CD1c-positive myeloid dendritic cell (primary cell): Measurements from ENCODE around the gene CRABP1.

ENCODE experiments used
- DNase-seq: peaks from one replicate; pipeline ENCODE4 v3.0.0-alpha.2; 2016; ENCODE audit errors: extremely low spot score

The CRABP1 gene

DNA sequence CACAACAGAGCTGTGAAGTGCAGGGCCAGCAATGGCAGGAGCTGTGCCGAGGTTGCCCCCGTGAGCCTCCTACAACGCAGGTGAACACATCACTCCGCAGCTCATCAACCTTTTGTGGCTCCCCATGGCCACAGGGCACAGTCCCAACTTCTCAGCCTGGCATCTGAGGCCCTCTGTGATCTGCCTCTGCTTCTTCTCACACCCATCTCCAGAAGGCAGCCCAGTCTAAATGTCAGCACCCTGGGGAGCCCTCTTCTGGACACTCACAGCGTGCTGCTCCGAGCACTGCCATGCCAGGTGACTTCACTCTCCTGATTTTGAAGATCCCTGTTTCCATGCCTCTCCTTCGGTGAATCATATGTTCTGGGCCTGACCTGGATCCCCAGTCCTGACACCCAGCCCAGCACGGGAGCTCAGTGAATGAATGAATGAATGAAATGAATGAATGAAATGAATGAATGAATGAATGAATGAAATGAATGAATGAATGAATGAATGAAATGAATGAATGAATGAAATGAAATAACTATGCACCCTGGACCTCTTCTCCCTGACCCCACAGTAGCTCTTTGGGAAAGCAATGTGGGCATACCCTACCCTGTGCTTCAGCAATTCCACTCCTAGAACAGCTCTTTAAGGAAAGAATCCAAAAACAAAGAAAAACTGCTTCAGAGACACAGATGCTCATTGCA is 22.9 kb upstream of the CRABP1 start:
- DNase-seq = no peak

DNA sequence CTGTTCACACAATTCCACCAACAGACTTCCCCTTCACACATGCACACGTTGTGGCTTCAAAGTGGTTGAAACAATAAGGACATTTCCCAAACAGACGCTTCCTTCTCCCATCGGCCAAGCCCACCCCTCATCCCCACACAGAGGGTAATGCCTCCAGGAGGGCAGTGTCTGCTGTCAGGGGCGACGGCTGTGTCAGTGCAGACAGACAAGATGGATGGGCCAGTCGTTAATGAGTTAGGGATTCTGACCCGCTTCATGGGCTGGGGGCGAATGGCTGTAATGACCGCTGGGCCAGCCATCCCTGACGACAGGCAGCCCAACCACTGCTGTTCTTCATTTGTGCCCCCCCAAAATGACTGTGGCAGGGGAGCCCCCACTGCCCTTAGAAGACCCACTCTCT is 20.6 kb upstream of the CRABP1 start:
- no peak for DNase-seq

DNA sequence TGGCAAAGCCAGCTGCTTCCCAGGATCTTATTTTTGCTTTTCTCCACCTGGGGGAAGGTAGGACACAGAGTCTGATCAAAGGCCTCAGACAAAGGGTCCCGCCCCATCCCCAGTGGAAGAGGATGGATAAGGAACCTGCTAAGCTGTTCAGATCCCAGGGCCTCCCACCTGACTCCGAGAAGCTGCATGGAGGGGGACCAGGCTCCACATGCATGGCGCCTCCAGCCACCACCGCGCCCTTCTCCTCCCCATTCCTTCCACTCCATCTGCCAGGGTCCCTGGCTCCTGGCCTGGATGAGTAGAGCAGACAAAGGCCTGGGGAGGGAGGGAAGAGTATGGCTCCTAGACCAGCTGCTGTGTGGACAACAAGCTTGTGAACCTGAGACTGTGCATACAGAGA is 20.0 kb upstream of the CRABP1 start:
- no peak for DNase-seq

DNA sequence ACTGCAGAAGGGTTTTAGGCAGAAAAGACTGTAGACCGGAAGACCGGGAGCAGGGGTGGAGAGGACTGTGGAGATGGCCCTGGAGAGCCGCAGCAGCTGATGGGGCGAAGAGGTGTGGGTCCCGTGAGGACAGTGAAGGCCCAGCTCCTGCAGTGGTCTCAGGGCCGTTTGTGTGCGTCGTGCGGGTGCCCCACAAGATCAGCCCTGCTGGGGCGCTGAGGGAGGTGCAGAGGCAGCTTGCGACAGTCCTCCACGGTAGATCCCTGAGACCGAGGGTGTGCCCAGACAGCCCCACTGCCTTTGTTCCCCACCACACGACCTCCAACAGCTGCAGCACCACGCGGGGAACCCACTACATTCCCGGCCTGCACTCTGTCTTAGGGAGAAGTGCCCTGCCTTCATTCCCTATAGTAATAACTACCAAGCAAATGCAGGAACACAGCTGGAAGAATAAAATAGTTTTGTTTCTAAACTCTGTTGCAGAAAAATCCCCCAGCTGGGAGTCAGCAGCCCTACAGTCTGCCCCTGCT is 19.0 kb upstream of the CRABP1 start:
- DNase-seq = no peak

DNA sequence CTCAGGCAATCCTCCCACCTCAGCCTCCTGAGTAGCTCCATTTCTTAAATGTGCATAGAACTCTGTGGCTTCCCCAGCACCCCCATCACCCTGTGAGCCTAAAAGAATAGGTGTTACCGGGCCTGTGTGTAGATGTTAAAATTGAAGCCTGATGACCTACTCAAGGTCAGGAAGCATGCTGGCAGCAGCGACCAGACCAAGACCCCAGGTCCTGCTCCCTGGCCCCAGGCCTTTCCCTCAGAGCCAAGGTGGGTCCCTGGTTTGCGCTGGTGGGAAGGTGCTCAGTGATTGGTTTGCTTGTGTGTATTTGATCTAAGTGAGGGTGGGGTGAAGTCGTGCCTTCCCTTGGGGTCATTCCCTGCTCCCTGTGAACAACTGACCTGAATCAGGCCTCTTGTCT is 18.4 kb upstream of the CRABP1 start:
- no peak for DNase-seq

DNA sequence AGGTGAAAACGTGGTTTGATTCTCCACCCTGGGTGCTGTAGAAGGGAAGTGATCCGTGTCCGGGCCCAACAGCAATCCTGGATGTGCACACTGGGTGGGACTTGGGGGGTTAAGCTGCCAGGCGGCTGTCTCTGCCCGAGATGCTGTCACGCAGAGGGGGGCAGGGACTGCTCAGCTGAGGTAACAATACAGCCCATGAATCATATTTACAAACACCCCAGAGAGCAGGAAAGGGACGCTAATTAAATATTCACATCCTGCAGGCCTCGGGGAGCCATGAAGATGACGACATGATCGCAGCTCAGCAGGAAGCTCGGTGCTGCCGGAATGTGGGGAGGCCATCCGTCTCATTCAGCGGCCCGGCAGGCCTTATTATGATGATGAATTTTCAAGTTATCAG is 17.9 kb upstream of the CRABP1 start:
- no peak for DNase-seq

DNA sequence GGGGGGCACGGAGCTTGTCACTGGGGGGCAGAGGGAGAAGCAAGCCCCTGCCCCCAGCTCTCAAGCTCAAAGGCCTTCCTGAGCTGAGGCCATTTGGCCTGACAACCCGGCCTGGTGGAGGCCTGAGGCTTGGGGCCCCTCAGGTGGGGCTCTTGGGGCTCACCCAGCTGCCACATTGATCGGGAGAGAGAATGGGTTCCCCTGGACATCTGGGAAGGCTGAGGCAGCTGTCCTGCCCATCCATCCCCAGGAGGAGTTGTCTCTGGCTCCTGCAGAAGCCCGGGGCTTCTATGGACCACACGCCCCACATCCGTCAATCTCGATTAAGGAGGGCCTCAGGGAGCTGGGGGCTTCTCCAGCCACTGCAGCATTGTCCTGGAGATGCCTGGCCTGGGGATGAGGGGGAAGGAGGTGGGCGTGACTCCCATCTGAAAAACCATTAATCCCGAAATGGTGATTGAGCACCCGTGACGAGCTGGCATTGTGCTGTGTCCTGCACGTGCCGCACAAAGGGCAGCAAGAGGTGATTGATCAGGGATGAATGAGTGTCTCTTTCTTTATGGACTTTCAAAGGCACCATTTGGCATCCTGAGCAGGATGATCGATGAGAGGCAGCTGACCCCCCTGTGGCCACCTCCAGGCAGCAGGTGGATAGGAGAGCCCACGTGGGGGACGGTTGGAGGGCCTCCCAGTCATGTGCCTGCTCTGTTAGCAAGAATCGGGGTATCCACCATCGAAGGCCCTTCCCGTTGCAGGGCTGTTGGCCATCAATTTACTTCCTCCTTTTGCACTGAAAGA is 17.2 kb upstream of the CRABP1 start:
- DNase-seq = no peak

DNA sequence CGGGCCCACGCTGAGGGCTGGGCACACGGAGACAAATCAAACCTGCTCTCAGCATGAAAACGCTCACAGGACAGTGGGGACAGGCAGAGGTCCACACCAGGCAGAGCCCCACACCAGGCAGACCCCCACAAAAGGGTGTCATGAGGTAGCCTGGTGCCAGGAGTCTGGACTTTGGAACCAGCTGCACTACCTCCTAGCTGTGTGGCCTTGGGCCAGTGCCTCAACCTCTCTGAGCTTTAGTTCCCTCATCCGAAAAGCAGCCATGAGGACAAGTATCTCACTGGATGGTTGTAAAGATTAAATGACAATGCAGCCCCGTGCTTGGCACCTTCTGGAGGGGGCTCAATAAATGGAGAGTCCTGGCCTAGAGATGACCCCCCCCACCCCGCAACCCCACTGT is 16.5 kb upstream of the CRABP1 start:
- DNase-seq = no peak

DNA sequence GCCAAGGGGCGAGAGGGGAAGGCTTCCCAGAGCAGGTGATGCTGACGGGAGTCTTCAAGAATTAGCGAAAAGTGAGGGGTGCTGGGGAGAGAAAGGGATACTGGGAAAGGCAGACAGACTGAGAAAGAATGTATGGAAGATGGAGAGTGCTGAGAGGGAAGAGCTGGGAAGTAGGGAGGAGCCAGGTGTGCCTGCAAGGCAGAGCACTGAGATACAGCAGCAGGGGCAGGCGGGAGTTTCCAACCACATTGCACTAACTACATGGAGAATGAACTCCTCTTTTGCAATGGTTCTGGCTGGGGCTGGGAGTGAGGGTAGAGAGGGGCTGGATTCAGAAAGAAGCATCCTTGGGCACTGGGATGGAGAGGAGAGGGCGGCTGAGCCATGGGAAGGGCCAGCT is 16.0 kb upstream of the CRABP1 start:
- DNase-seq = no peak

DNA sequence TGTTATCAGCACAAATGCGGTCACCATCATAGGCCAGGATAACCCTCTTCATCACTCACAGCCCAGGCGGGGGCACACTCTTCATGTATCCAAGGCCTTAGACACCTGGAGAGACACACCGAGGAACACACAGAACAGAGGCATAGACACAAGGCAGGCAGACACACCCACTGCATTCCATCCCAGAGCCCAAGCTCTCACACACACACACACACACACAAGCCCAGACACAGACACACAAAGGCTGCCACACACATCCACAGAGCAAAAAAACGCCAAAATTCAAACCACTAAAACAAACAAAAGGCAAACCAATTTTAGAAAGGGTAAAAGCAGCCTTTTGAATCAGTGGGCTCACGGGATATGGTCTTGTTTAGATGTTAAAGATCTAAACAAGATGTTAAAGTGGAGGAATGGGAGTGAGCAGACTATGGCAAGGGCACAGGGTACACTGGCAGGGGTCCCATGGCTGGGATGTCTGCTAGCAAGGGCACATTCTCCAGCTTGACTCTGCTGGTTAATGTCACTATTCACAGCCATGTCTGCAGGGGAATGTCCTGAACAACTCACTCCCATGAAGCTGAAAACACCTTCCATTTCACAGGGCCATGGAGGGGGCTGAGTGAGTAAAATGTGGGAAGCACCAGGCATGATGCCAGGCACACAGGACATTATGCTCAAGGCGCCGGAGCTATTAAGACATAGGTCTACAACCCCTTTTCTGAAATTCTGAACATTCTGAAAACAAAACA is 14.9 kb upstream of the CRABP1 start:
- DNase-seq = no peak

DNA sequence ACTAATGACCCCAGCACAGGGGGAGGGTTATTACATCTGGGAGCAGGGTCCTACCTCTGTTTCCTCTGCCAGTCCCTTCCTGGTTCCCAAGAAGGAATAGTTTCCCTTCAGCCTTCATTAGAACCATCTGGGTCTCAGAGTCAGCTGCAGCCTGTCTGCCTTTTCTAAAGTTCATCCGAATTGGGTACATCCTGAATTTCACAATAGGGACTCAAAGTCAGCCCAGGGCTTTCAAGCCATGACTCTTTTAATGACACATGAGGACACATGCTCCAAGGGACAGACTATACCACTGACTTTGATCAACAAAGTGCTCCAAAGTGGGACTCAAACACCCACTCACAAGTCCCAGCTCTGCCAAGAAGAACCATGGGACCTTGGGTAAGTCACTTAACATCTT is 12.7 kb upstream of the CRABP1 start:
- DNase-seq = no peak

DNA sequence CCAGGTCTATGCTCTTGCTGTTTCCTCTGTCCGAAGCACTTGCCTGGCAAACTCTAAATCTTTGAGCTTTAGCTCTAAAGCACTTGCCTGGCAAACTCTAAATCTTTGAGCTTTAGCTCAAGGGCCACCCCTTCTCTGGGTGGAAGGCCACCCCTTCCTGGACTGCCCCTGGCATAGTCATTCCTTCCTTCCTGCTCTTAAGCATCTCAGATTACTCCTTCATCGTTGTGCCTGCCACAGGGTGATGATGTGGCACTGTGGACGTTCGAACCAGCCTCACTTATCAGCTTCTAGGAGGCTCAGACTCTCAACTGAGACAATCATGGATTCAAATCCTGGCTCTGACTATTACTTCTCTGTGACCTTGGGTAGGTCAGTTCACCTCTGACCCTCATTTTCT is 10.5 kb upstream of the CRABP1 start:
- DNase-seq = no peak

DNA sequence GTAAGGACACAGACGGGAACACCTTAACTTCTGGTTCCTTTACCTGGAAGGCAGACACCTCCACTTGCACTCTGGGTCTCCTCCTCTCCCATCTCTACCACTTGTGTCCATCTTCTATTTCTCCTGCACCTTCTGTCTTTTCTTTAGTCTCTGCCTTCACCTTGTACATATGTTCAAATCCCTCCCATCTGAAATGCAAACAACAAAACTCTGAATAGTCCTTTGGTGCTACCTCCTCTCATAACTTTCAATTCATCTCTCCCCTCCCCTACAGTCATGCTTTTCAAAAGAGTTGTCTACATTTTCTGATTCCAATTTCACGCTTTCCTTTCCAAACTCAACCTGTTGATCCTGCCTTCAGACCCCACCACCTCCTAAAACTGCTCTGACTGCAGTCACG is 5.3 kb upstream of the CRABP1 start:
- no peak for DNase-seq

DNA sequence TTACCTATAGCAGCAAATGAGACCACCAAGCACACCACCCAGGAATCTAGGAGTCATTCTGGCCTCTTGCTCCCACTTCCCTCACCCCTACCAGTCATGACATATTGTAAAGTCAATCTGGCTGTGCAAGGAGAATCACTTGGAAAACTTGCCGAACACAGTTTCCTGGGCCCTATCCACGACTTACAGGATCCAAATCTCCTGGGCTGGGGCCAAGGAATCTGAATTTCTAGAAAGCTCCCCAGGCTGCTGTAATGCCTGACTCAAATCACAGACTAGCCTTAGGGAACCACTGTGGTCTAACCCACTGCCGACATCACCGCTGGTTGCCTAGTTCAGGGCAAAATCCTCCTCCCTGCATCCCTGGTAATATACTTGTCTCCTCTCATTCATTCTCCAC is 4.2 kb upstream of the CRABP1 start:
- no peak for DNase-seq

DNA sequence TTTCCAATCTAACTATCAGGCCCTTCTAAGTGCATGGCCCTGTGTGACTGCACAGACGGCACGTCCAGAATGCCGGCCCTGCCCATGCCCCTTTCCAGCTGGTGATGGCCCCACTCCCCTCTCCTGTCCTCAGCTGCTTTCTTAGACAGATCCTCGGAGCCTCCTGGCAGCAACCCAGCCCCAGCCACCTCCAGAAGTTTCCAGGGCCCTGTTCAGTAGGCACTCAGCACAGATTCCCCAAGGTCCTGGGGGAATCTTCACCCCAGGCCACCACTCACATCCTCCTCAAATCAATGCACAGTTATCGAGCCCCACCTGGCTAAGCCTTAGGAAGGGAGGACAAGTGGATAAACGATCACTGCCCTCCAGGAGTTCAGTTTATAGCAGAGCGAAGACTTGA is 1.4 kb upstream of the CRABP1 start:
- no peak for DNase-seq

DNA sequence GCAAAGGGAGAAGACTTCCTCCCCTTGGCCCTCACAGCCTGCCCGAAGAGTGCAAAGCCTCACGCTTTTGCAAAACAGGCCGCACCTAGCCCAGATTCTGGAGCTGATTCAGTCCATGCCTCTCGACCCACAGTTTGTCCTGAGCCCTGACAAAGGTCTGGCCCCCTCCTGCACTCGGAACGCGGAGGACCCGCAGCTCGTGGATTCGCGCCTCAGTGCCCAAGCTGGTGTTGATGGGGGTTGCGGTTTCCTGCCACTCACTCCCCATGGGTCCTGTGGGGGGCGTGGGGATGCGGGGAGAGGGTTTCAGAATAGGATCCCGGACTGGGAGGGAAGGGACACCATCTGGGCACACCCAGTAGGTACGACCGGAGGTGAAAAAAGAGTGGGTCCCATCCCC is 594 bp upstream of the CRABP1 start:
- DNase-seq = no peak

DNA sequence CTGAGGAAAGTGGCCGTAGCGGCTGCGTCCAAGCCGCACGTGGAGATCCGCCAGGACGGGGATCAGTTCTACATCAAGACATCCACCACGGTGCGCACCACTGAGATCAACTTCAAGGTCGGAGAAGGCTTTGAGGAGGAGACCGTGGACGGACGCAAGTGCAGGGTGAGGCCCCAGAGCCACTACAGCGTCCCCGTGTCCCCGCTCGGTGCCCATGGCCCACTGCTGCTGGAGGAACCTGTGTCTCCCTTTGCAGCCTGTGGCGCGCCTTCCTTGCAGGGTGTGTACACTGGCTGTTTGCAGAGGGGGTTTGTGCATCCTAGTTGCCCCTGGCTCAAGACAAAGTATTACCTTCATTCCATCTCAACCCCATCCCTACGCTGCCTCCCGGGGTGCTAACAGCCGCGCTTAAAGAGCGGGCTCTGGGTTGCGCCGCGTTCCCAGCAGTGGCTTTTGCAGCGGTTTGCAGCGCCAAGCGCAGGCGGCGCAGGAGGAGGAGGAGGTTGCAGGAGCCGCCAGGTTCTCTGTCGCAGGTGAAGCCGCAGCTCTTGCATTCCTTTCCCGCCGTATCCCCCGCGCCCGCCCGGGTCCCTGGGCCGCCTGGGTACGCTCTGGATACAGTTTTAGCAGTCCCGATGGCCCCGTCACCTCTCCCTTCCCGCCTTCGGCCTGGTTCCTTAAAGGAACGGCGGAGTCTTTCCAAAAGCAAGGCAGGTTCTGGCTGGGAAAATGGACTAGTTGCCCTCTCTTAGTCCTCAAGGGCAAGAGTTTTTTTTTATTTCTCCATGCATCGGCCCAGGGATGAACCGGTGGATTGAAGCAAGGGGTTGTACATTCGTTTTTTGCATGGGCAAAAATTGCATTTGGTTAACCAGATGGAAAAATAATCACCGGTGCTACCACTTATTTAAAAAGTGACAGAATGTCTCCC is 1.2 kb downstream of the CRABP1 start:
- no peak for DNase-seq

DNA sequence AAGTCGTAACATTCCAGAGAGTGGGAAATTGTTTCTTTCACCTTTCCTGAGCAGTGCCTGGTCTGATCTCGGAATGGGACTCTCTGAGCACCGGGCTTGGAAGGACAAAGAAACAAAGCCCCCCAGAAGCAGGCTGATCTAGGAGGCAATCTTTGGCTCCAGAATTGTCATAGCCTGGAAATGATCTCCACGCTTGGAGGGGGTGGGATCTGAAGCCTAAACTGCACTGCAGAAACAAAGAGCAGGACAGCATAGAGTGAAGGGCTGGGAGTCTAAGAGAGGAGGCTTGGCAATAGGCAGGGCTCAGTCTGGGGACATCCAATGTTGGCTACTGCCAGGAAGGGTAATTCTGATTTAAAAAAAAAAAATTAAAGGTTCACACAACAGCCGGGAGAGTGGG is 1.9 kb downstream of the CRABP1 start:
- DNase-seq = no peak

DNA sequence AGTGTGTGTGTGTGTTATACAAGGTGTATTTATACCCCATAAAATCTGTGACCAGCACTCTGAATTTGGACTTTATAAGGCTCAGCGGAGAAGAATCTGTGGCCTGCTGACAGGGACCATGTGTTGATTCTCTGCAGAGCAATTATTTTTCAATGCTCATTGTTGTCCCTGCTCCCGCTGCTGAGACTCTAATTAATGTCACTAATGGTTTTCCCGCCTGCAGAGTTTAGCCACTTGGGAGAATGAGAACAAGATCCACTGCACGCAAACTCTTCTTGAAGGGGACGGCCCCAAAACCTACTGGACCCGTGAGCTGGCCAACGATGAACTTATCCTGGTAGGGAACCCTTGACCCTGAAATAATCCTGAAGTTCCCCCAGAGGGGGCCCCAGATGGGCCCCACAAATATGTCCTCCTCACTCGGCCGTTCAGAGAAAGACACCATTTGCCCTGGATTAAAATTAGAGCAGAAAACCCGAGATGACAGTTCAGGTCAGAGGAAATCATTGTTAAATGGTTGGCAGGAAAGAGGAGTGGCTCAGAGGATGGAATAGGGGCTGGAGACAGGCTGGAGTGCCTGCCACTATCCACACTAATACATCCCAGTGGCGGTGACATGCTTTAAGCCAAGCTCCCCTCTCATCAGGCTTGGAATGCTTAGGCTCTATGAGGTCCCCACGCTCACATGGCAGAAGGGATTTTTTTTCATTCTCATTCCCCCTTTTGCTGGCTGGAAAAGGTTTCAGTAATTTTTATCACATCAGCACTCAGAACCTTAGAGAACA is 3.3 kb downstream of the CRABP1 start:
- DNase-seq = no peak

DNA sequence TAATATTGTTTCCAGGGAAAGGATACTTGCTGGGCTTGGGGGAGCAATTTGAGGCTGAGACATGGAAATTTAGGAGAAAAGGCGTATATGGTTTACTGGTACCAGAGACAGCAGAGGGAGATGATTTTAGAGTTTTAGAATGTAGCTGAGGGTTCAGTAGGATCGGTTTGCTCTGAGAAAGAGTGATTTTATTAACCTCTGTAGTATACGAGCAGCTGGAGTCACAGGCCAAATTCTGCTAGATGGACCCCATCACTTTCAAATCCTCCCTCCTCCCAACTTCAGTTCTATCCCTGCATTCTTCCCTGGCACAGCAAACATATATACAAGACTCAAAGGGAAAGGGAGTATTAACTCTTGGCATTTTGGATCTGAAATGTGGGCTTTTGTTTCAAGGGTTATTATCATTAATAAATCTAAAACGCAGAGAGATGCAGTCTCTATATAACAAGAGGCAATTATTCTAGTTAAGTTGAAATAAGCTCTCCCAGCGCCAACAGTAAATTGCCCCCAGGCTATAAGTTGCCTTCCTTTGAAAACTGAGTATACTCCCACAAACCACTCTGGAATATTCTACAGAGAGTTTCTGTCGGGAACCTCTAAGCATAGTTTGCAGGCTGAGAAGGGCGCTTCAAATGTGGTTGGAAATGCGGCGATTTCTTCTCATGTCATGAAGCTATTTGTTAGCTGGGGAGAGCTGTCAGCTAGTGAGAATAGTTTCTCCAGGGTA is 5.4 kb downstream of the CRABP1 start:
- no peak for DNase-seq
